HEK293T (cell line): ENCODE results near the gene SPAST.

Experiments used
- FOXK2 ChIP-seq: fragments of 450-650 bp; IDR thresholded peaks from 2 replicates; pipeline ENCODE4 v1.6.1; 2016; ENCODE audit warnings: mild to moderate bottlenecking
- LEF1 ChIP-seq: fragments of 450-650 bp; IDR thresholded peaks from 2 replicates; pipeline ENCODE4 v1.6.1; 2017; ENCODE audit warnings: mild to moderate bottlenecking, borderline replicate concordance
- SP1 ChIP-seq: fragments of 450-650 bp; IDR thresholded peaks from 2 replicates; pipeline ENCODE4 v1.6.1; 2017
- SUZ12 ChIP-seq: fragments of 450-650 bp; IDR thresholded peaks from 2 replicates; pipeline ENCODE4 v1.6.1; 2016; ENCODE audit warnings: mild to moderate bottlenecking

- TF ChIP-seq SUZ12 (no peak), SP1 (no peak), LEF1 (no peak), FOXK2 (no peak)
These were observed 755 bp downstream of the SPAST start for GRCh38 chr2:32064021-32064601.
